ENCODE measurements around the gene TLR2. TPM values are rescaled to one million over a fixed set of nuclear protein-coding genes. Genes with fewer than 3 reads are reported as not detected.

Gene TLR2
- total and polyA plus RNA-seq, 2 of the 4 experiments (the other 2 are of a cell fraction), result under 0.01 to 0.03 TPM

DNA sequence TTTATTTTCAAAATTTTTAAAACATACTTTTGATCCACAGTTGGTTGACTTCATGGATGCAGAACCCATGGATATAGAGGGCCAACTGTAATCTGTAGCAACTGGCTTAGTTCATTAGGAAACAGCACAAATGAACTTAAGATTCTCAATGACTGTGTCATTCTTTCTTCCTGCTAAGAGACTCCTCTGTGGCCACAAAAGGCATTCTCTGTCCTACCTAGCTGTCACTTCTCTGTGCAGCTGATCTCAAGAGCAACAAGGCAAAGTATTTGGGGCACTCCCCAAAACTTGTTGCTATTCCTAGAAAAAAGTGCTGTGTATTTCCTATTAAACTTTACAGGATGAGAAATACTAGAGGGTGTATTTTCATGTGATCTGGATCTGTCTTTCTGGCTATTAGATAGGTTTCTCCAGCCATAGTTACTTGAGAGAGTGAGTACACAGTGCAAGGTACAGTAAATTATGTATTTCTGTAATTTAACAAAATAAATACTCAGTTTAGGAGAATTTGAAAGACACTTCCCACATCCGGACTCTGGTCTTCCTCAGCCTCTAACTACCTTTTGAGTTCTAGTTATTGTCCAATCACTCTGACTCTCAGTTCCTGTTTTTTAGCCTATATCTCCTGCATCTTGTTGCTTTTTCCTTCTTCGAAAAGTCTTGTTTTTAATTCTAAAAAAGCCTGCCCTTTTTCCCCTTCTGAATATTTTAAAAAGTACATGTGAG lies 21.8 kb downstream of the TLR2 start:
- H3K27me3 ChIP-seq (ENCODE audit: control insufficient read depth, insufficient read depth, low read length), result no peaks in the 10 kb centered on the region
- no peak overlapping the region for H3K18ac ChIP-seq (ENCODE audit: low read depth, low read length)
- H3K9me3 ChIP-seq (ENCODE audit: control insufficient read depth, insufficient read depth, low read length), result no peaks in the 10 kb centered on the region
- H2AFZ ChIP-seq (replicated peaks; ENCODE audit: low read length, poor library complexity), result no peak overlapping the region
- ChIA-PET POLR2A (ENCODE audit: unreplicated experiment) (no interaction called here), CTCF (no interaction called here)
- H4K91ac ChIP-seq (ENCODE audit: insufficient read depth, low read depth, low read length), result no peak overlapping the region
- H3K4me3 ChIP-seq (ENCODE audit: insufficient read depth, low read depth, low read length), result no peak overlapping the region
- H2AK5ac ChIP-seq (ENCODE audit: low read depth, low read length), result no peak overlapping the region
- no peak overlapping the region for H3K4me2 ChIP-seq (ENCODE audit: low read depth, low read length)
- intact Hi-C loops (cut with micrococcal nuclease) (no loop called here), in situ Hi-C loops (cut with MboI; ENCODE audit: low sequenced_read_pairs) (no loop called here), dilution Hi-C loops (cut with HindIII; ENCODE audit: low sequenced_read_pairs, unreplicated experiment) (no loop called here)
- no peak overlapping the region for H3K27ac ChIP-seq (ENCODE audit: insufficient read depth, low read length)
- no peak overlapping the region for H3K23ac ChIP-seq (ENCODE audit: low read depth, low read length)
- no peak overlapping the region for H3K14ac ChIP-seq (replicated peaks; ENCODE audit: low read depth, low read length)
- no peaks in the 10 kb centered on the region for H3K79me1 ChIP-seq (ENCODE audit: low read depth in 1 of 2, low read length in 2 of 2)
- no peak overlapping the region for H4K5ac ChIP-seq (ENCODE audit: low read depth, low read length)
- H3K4ac ChIP-seq (ENCODE audit: low read depth, low read length), result no peak overlapping the region
- H4K8ac ChIP-seq (ENCODE audit: low read depth in 2 of 2, low read length in 2 of 2), result no peak overlapping the region
- no peaks in the 10 kb centered on the region for H4K20me1 ChIP-seq (ENCODE audit: insufficient read depth, low read length)
- H3K36me3 ChIP-seq (ENCODE audit: control insufficient read depth, insufficient read depth, low read length), result no peaks in the 10 kb centered on the region
- no TSS peak for BruUV-seq (replicated peaks)
- H2BK120ac ChIP-seq (ENCODE audit: low read depth, low read length), result no peak overlapping the region
- ATAC-seq (ENCODE audit: low read depth) (no peak), DNase-seq (no peak)
- TF ChIP-seq FOS (IDR thresholded peaks at IDR 0.05; ENCODE audit: low read depth, low read length), result no peak
- TF ChIP-seq RFX5 (IDR thresholded peaks at IDR 0.05; ENCODE audit: low read depth, low read length), result no peak
- no peak for TF ChIP-seq POLR2A (IDR thresholded peaks at IDR 0.05; ENCODE audit: low read depth, low read length)
- TF ChIP-seq NFE2L2 (IDR thresholded peaks at IDR 0.05; ENCODE audit: low read depth, low read length), result no peak
- TF ChIP-seq SMC3 (IDR thresholded peaks at IDR 0.05; ENCODE audit: low read depth, low read length), result no peak
- TF ChIP-seq CHD1 (IDR thresholded peaks at IDR 0.05; ENCODE audit: low read depth, low read length), result no peak
- no peak for TF ChIP-seq RCOR1 (IDR thresholded peaks at IDR 0.05; ENCODE audit: insufficient replicate concordance, low read length)
- TF ChIP-seq CEBPB (IDR thresholded peaks at IDR 0.05; ENCODE audit: low read depth, low read length), result no peak
- no peak for TF ChIP-seq RAD21 (IDR thresholded peaks at IDR 0.05; ENCODE audit: low read length)
- TF ChIP-seq CTCF (conservative IDR thresholded peaks at IDR 0.05; ENCODE audit: low read depth, low read length), result no peak
- no peak for TF ChIP-seq MXI1 (IDR thresholded peaks at IDR 0.05; ENCODE audit: borderline replicate concordance, low read depth, low read length)
- no peak for TF ChIP-seq MAFK (IDR thresholded peaks at IDR 0.05; ENCODE audit: low read depth, low read length)
- no peaks in the 10 kb centered on the region for H3K4me1 ChIP-seq (ENCODE audit: control insufficient read depth, insufficient read depth, low read length)
- H2BK15ac ChIP-seq (ENCODE audit: low read depth, low read length), result no peak overlapping the region
- no peak overlapping the region for H2BK20ac ChIP-seq (ENCODE audit: low read depth, low read length)
- no peaks in the 10 kb centered on the region for H3K9me1 ChIP-seq (ENCODE audit: insufficient read depth, low read length)
- no peak overlapping the region for H3K56ac ChIP-seq (ENCODE audit: extremely low read depth, insufficient read depth, low read length)
- H2BK5ac ChIP-seq (ENCODE audit: low read depth, low read length, poor library complexity, severe bottlenecking), result no peak overlapping the region
- no peak overlapping the region for H3K9ac ChIP-seq (ENCODE audit: low read depth, low read length)
- H2AK9ac ChIP-seq (replicated peaks; ENCODE audit: low read depth, low read length, poor library complexity), result no peak overlapping the region
- no CpG with 5 or more reads among the region's 2 CpGs for WGBS, 2 experiments (ENCODE audit: extremely low coverage in 2 of 2, insufficient read length in 1 of 2)

Data from IMR-90 (cell line).